SK-N-SH (cell line): Measurements from ENCODE around the gene ZCCHC14. TPM values are rescaled to one million over a fixed set of nuclear protein-coding genes. Genes with fewer than 3 reads are reported as not detected.

Source experiments
- CTCF ChIA-PET: fragments of 300-600, 350-600 bp; formaldehyde crosslinking; extraction: SDS; loops from one replicate; lab custom pipeline; 2021; lab: Yijun Ruan, JAX
- POLR2A ChIA-PET: fragments of 350-600 bp; sonication (Branson Sonifier 250); formaldehyde crosslinking; extraction: SDS; loops from one replicate; lab custom pipeline; 2020; ENCODE audit warnings: antibody characterized with exemption, inconsistent platforms; lab: Yijun Ruan, JAX
- DNase-seq: peaks from one replicate; pipeline ENCODE4 v3.0.0; 2012
- H2AFZ ChIP-seq: fragments of 200-600 bp; sonication (generic); 2 replicates; pipeline ENCODE4 v1.8.1; 2016; ENCODE audit warnings: antibody characterized with exemption, mild to moderate bottlenecking, low read depth
- H3F3A ChIP-seq: fragments of 200-600 bp; sonication (generic); replicated peaks from 2 replicates; pipeline ENCODE3; 2016; ENCODE audit warnings: antibody characterized with exemption, mild to moderate bottlenecking; ENCODE audit not compliant: insufficient read depth
- H3K27ac ChIP-seq, 2 experiments: fragments of 200-500 bp in 1 of 2; fragments of 200-600 bp in 1 of 2; sonication (Bioruptor generic) in 1 of 2; sonication (generic), shearing (Covaris generic) in 1 of 2; 2 replicates each; pipeline versions ENCODE4 v1.5.1 to v1.6.1; 2014 to 2016; ENCODE audit warnings: low read depth in 2 of 2, inconsistent platforms in 1 of 2, low read length in 1 of 2, mild to moderate bottlenecking in 1 of 2, mixed read lengths in 1 of 2
- H3K27me3 ChIP-seq: fragments of 200-600 bp; sonication (generic), shearing (Covaris generic); 2 replicates; pipeline ENCODE4 v1.6.1; 2016; ENCODE audit warnings: mixed run types; ENCODE audit not compliant: insufficient read depth
- H3K36me3 ChIP-seq, 2 experiments: fragments of 200-500 bp in 1 of 2; fragments of 200-600 bp in 1 of 2; sonication (Bioruptor generic) in 1 of 2; sonication (generic) in 1 of 2; replicated peaks in 1 of 2; 2 replicates each; pipeline versions ENCODE3 to v1.5.1; 2014 to 2016; ENCODE audit warnings: low read length in 1 of 2, mild to moderate bottlenecking in 1 of 2; ENCODE audit not compliant: insufficient read depth in 2 of 2, control insufficient read depth in 1 of 2
- H3K4me1 ChIP-seq, 2 experiments: fragments of 200-500 bp in 1 of 2; fragments of 200-600 bp in 1 of 2; sonication (Bioruptor generic) in 1 of 2; sonication (generic), shearing (Covaris generic) in 1 of 2; 2 replicates each; pipeline versions ENCODE4 v1.5.1 to v1.6.1; 2014 to 2016; ENCODE audit warnings: low read depth in 1 of 2, low read length in 1 of 2, mixed run types in 1 of 2; ENCODE audit not compliant: insufficient read depth in 2 of 2, control insufficient read depth in 1 of 2
- H3K4me2 ChIP-seq: fragments of 200-600 bp; sonication (generic), shearing (Covaris generic); 2 replicates; pipeline ENCODE4 v1.6.1; 2017; ENCODE audit warnings: mixed run types
- H3K4me3 ChIP-seq, 2 experiments: fragments of 200-500 bp in 1 of 2; fragments of 200-600 bp in 1 of 2; sonication (Bioruptor generic) in 1 of 2; sonication (generic), shearing (Covaris generic) in 1 of 2; 2 replicates each; pipeline versions ENCODE4 v1.5.1 to v1.8.1; 2014 to 2016; ENCODE audit warnings: low read depth in 2 of 2, inconsistent platforms in 1 of 2, low read length in 1 of 2, mild to moderate bottlenecking in 1 of 2, mixed read lengths in 1 of 2, moderate library complexity in 1 of 2
- H3K79me2 ChIP-seq: fragments of 200-600 bp; sonication (generic); 2 replicates; pipeline ENCODE4 v1.8.1; 2017; ENCODE audit warnings: mild to moderate bottlenecking; ENCODE audit not compliant: insufficient read depth
- H3K9ac ChIP-seq: fragments of 200-600 bp; sonication (generic); 2 replicates; pipeline ENCODE4 v1.6.1; 2017; ENCODE audit warnings: mixed run types
- H3K9me2 ChIP-seq: fragments of 200-600 bp; sonication (generic); 2 replicates; pipeline ENCODE4 v1.6.1; 2017; ENCODE audit warnings: mixed run types
- H3K9me3 ChIP-seq: fragments of 200-600 bp; sonication (generic); 2 replicates; pipeline ENCODE4 v1.6.1; 2017; ENCODE audit warnings: mixed run types, mild to moderate bottlenecking, moderate library complexity
- H4K20me1 ChIP-seq: fragments of 200-600 bp; sonication (generic); 2 replicates; pipeline ENCODE4 v1.6.1; 2017; ENCODE audit warnings: mild to moderate bottlenecking, mixed run types; ENCODE audit not compliant: insufficient read depth
- EZH2phosphoT487 ChIP-seq: fragments of 200-600 bp; sonication (generic); IDR thresholded peaks from 2 replicates; pipeline ENCODE4 v1.6.1; 2017; ENCODE audit warnings: low read depth, mixed run types, mild to moderate bottlenecking, antibody characterized with exemption, moderate library complexity, borderline replicate concordance
- FOXJ3 ChIP-seq: sonication (generic); formaldehyde crosslinking; IDR thresholded peaks from 2 replicates; pipeline ENCODE4 v1.5.1; 2020; ENCODE audit warnings: mild to moderate bottlenecking, missing genetic modification reagents
- JUND ChIP-seq: IDR thresholded peaks from 2 replicates; pipeline ENCODE4 v1.4.0; 2012
- MXI1 ChIP-seq: IDR thresholded peaks from 2 replicates; pipeline ENCODE4 v1.6.1; 2012; ENCODE audit warnings: mild to moderate bottlenecking, low read depth, low read length, improper control_type of control experiment
- NRF1 ChIP-seq: IDR thresholded peaks from 2 replicates; pipeline ENCODE4 v1.6.1; 2012; ENCODE audit warnings: low read depth, mild to moderate bottlenecking, low read length
- RCOR1 ChIP-seq: fragments of 150-350 bp; IDR thresholded peaks from 2 replicates; pipeline ENCODE4 v1.6.1; 2017; ENCODE audit warnings: antibody characterized with exemption, low read length
- RFX5 ChIP-seq: IDR thresholded peaks from 2 replicates; pipeline ENCODE4 v1.6.1; 2012; ENCODE audit warnings: mild to moderate bottlenecking, improper control_type of control experiment, low read length
- SIN3A ChIP-seq: IDR thresholded peaks from 2 replicates; pipeline ENCODE4 v1.6.1; 2012; ENCODE audit warnings: low read depth, mild to moderate bottlenecking, low read length, moderate library complexity, borderline replicate concordance
- SMC3 ChIP-seq: IDR thresholded peaks from 2 replicates; pipeline ENCODE4 v1.6.1; 2012; ENCODE audit warnings: low read depth, low read length, improper control_type of control experiment
- TCF12 ChIP-seq: IDR thresholded peaks from 2 replicates; pipeline ENCODE4 v1.4.0; 2012
- WGBS: methylation state at CpG from one replicate; pipeline ENCODE4 v1.1.6; 2017; ENCODE audit warnings: low lambda C conversion rate; 5-methylcytosine and 5-hydroxymethylcytosine counted together
- polyA plus RNA-seq, 3 experiments: library from polyadenylated mRNA; depleted of rRNA; stranded (reverse); fragments of >200 nt; gene quantifications; 2 replicates each; pipeline ENCODE4 v1.2.3, GENCODE V29; 2012
- TF ChIP-seq, protein P1 (sequence below): IDR thresholded peaks from 2 replicates; pipeline ENCODE4 v1.4.0; 2012; ENCODE audit warnings: low read depth, borderline replicate concordance
- TF ChIP-seq, protein P2 (sequence below): IDR thresholded peaks from 2 replicates; pipeline ENCODE4 v1.6.1; 2012; ENCODE audit warnings: mild to moderate bottlenecking, low read depth, low read length, moderate library complexity
- TF ChIP-seq, protein P3 (sequence below): IDR thresholded peaks from 2 replicates; pipeline ENCODE4 v1.4.0; 2012; ENCODE audit warnings: low read depth, borderline replicate concordance
- TF ChIP-seq, protein P4 (sequence below): IDR thresholded peaks from 2 replicates; pipeline ENCODE4; 2012
- TF ChIP-seq, protein P5 (sequence below): fragments of 150-350 bp; IDR thresholded peaks from 2 replicates; pipeline ENCODE4 v1.6.1; 2017; ENCODE audit warnings: antibody characterized with exemption, low read length, low read depth, borderline replicate concordance
- TF ChIP-seq, protein P6 (sequence below): fragments of 150-350 bp; IDR thresholded peaks from 2 replicates; pipeline ENCODE4 v1.6.1; 2016; ENCODE audit warnings: mild to moderate bottlenecking, low read depth, low read length

Gene ZCCHC14
- polyA plus RNA-seq, 1 of the 3 experiments (the other 2 are of a cell fraction): 5.7 TPM

DNA sequence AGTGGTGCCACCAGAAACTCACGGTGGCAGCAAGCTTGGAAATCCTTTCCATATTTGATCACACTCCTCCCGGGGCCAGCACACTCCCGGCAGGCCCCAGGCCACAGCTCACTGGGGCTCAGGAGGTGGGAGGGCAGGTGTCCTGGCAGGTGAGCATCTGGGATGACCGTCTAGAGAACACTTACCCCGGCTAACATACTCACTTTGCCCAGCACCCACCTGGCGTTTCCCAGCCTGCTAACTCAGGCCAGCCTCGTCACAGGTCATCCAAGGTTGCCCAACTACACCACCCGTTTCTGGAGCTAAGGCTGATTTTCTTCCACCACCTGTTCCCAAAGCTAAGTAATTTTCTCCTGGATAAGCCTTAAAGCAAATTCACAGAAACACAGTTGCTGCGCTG is 134.1 kb downstream of the ZCCHC14 start:
- Histone ChIP-seq H3K9me2 (no peaks in the 10 kb centered on the region), H3K79me2 (peaks cover 10% of the 10 kb centered on the region), H3K4me2 (no peak overlapping the region), H4K20me1 (peaks cover 5% of the 10 kb centered on the region; the same call in 1 of the 2 replicates), H3K9ac (no peak overlapping the region), H3K27ac (no peak overlapping the region), H3K4me1 (peaks cover 5% of the 10 kb centered on the region in 2 experiments; a peak in 2 of 4 replicates), H3K27me3 (no peaks in the 10 kb centered on the region), H3K4me3 (no peak overlapping the region), H2AFZ (no peak overlapping the region), H3F3A (no peaks in the 10 kb centered on the region), H3K9me3 (no peaks in the 10 kb centered on the region), H3K36me3 (peaks cover 22 to 28% of the 10 kb centered on the region in 2 experiments)
- POLR2A ChIA-PET: no interaction called here
- CTCF ChIA-PET: interaction anchor here (0.8 to 1.6 kb wide), 2 partner anchors 26 to 35 kb away, joined by 3 to 5 read pairs; no protein-coding TSS in a partner anchor
- DNase-seq: no peak
- 89% methylated on average over 9 of the region's 9 CpGs for WGBS
- TF ChIP-seq RFX5: no peak
- no peak for TF ChIP-seq RCOR1
- TF ChIP-seq, protein P1, sequence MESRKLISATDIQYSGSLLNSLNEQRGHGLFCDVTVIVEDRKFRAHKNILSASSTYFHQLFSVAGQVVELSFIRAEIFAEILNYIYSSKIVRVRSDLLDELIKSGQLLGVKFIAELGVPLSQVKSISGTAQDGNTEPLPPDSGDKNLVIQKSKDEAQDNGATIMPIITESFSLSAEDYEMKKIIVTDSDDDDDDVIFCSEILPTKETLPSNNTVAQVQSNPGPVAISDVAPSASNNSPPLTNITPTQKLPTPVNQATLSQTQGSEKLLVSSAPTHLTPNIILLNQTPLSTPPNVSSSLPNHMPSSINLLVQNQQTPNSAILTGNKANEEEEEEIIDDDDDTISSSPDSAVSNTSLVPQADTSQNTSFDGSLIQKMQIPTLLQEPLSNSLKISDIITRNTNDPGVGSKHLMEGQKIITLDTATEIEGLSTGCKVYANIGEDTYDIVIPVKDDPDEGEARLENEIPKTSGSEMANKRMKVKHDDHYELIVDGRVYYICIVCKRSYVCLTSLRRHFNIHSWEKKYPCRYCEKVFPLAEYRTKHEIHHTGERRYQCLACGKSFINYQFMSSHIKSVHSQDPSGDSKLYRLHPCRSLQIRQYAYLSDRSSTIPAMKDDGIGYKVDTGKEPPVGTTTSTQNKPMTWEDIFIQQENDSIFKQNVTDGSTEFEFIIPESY: no peak
- TF ChIP-seq SIN3A: no peak
- TF ChIP-seq SMC3: no peak
- TF ChIP-seq, protein P2, sequence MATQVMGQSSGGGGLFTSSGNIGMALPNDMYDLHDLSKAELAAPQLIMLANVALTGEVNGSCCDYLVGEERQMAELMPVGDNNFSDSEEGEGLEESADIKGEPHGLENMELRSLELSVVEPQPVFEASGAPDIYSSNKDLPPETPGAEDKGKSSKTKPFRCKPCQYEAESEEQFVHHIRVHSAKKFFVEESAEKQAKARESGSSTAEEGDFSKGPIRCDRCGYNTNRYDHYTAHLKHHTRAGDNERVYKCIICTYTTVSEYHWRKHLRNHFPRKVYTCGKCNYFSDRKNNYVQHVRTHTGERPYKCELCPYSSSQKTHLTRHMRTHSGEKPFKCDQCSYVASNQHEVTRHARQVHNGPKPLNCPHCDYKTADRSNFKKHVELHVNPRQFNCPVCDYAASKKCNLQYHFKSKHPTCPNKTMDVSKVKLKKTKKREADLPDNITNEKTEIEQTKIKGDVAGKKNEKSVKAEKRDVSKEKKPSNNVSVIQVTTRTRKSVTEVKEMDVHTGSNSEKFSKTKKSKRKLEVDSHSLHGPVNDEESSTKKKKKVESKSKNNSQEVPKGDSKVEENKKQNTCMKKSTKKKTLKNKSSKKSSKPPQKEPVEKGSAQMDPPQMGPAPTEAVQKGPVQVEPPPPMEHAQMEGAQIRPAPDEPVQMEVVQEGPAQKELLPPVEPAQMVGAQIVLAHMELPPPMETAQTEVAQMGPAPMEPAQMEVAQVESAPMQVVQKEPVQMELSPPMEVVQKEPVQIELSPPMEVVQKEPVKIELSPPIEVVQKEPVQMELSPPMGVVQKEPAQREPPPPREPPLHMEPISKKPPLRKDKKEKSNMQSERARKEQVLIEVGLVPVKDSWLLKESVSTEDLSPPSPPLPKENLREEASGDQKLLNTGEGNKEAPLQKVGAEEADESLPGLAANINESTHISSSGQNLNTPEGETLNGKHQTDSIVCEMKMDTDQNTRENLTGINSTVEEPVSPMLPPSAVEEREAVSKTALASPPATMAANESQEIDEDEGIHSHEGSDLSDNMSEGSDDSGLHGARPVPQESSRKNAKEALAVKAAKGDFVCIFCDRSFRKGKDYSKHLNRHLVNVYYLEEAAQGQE: no peak
- TF ChIP-seq, protein P3, sequence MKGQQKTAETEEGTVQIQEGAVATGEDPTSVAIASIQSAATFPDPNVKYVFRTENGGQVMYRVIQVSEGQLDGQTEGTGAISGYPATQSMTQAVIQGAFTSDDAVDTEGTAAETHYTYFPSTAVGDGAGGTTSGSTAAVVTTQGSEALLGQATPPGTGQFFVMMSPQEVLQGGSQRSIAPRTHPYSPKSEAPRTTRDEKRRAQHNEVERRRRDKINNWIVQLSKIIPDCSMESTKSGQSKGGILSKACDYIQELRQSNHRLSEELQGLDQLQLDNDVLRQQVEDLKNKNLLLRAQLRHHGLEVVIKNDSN: no peak
- TF ChIP-seq MXI1: no peak
- TF ChIP-seq FOXJ3 (CRISPR knock-in tag): no peak
- no peak for TF ChIP-seq JUND

DNA sequence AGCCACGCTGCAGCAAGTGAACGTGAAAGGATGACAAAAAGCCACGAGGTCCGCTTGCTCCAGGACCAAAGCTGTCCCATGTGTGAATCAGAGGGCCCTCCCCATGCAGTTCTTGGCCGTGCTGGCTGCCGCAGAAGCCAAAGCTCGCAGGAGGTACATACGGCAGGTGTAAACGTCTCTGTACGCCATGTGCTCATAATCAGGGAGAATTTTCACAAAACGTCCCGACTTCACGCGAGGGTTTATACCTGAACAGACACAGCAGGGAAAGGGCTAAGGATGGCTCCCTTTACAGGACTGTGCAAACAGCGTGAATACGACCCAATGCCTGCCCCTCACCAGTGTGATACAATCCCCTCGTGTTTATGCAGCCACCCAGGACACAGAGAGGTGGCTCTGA is 134.6 kb downstream of the ZCCHC14 start:
- Histone ChIP-seq H3K9me3 (no peaks in the 10 kb centered on the region), H3K27ac (no peak overlapping the region), H3K4me2 (no peak overlapping the region), H3F3A (no peaks in the 10 kb centered on the region), H3K4me1 (peaks cover under 1 to 2% of the 10 kb centered on the region in 2 experiments; a peak in 2 of 4 replicates), H2AFZ (no peak overlapping the region), H3K9ac (no peak overlapping the region), H3K27me3 (no peaks in the 10 kb centered on the region), H4K20me1 (peaks cover under 1% of the 10 kb centered on the region; the same call in 1 of the 2 replicates), H3K9me2 (no peaks in the 10 kb centered on the region), H3K36me3 (peaks cover 22 to 27% of the 10 kb centered on the region in 2 experiments), H3K79me2 (peaks cover 7% of the 10 kb centered on the region), H3K4me3 (no peak overlapping the region)
- no peak for DNase-seq
- WGBS: 87% methylated on average over 17 of the region's 17 CpGs
- ChIA-PET POLR2A (no interaction called here), CTCF (interaction anchor here (0.8 to 1.6 kb wide), 2 partner anchors 26 to 34 kb away, joined by 3 to 5 read pairs; no protein-coding TSS in a partner anchor)
- TF ChIP-seq, protein P4, sequence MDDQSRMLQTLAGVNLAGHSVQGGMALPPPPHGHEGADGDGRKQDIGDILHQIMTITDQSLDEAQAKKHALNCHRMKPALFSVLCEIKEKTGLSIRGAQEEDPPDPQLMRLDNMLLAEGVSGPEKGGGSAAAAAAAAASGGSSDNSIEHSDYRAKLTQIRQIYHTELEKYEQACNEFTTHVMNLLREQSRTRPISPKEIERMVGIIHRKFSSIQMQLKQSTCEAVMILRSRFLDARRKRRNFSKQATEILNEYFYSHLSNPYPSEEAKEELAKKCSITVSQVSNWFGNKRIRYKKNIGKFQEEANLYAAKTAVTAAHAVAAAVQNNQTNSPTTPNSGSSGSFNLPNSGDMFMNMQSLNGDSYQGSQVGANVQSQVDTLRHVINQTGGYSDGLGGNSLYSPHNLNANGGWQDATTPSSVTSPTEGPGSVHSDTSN: no peak
- TF ChIP-seq TCF12 (no peak), SIN3A (no peak), NRF1 (no peak), EZH2phosphoT487 (no peak)
- TF ChIP-seq, protein P5, sequence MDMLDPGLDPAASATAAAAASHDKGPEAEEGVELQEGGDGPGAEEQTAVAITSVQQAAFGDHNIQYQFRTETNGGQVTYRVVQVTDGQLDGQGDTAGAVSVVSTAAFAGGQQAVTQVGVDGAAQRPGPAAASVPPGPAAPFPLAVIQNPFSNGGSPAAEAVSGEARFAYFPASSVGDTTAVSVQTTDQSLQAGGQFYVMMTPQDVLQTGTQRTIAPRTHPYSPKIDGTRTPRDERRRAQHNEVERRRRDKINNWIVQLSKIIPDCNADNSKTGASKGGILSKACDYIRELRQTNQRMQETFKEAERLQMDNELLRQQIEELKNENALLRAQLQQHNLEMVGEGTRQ: no peak
- TF ChIP-seq, protein P3: no peak
- TF ChIP-seq, protein P6, sequence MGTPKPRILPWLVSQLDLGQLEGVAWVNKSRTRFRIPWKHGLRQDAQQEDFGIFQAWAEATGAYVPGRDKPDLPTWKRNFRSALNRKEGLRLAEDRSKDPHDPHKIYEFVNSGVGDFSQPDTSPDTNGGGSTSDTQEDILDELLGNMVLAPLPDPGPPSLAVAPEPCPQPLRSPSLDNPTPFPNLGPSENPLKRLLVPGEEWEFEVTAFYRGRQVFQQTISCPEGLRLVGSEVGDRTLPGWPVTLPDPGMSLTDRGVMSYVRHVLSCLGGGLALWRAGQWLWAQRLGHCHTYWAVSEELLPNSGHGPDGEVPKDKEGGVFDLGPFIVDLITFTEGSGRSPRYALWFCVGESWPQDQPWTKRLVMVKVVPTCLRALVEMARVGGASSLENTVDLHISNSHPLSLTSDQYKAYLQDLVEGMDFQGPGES: no peak
